K562 (cell line): ENCODE results near the gene PFN3. TPM values are rescaled to one million over a fixed set of nuclear protein-coding genes. Genes with fewer than 3 reads are reported as not detected.

Experiments
- ATAC-seq: fragments of 200-7000 bp; cut with Tn5 transposase; 3 replicates; pipeline ENCODE4 v1.9.1; 2020; ENCODE audit warnings: moderate library complexity
- BruUV-seq: library from RNA; stranded (reverse); fragments of 400-500 nt; replicated peaks from 2 replicates; lab custom pipeline; 2021; lab: Mats Ljungman, UMichigan
- CTCF ChIA-PET: fragments of 300-600 bp; formaldehyde crosslinking; extraction: SDS; loops from one replicate; lab custom pipeline; 2021; ENCODE audit warnings: low intra/inter-chr PET ratio; lab: Yijun Ruan, JAX
- POLR2A ChIA-PET: fragments of 300-600, 350-650 bp; sonication (Branson Sonifier 250); formaldehyde crosslinking; extraction: SDS; loops from one replicate; lab custom pipeline; 2021; ENCODE audit warnings: antibody characterized with exemption, inconsistent platforms; lab: Yijun Ruan, JAX
- DNase-seq, 4 experiments: peaks; one replicate each; pipeline versions ENCODE4 v3.0.0 to v3.0.0-alpha.2; 2011 to 2018; ENCODE audit warnings: low spot score in 3 of 4, mixed read lengths in 3 of 4; ENCODE audit errors: extremely low read depth in 1 of 4
- FAIRE-seq: peaks from 2 replicates; lab custom pipeline; 2011; peaks lifted over from hg19 to GRCh38; lab: Jason Lieb, UNC
- H2AFZ ChIP-seq: 2 replicates; pipeline ENCODE4 v1.6.0; 2011; ENCODE audit warnings: low read depth, low read length, control low read depth, inconsistent platforms
- H3K27ac ChIP-seq: fragments of 200-600 bp; 3 replicates; pipeline ENCODE4 v1.8.0; 2011; ENCODE audit warnings: low read depth, mild to moderate bottlenecking, control low read depth, inconsistent platforms, low read length, moderate library complexity, mixed read lengths; ENCODE audit errors: extremely low read depth
- H3K27me3 ChIP-seq, 2 experiments: fragments of 300-600 bp in 1 of 2; 2 replicates in 1 of 2; 3 replicates in 1 of 2; pipeline versions ENCODE4 v1.6.0 to v1.8.0; 2011; ENCODE audit warnings: inconsistent platforms in 2 of 2, low read length in 2 of 2, mild to moderate bottlenecking in 1 of 2, mixed read lengths in 1 of 2, moderate library complexity in 1 of 2; ENCODE audit not compliant: control insufficient read depth in 2 of 2, insufficient read depth in 2 of 2
- H3K36me3 ChIP-seq: fragments of 300-600 bp; 3 replicates; pipeline ENCODE4 v1.8.0; 2011; ENCODE audit warnings: mild to moderate bottlenecking, low read length, inconsistent platforms; ENCODE audit not compliant: control insufficient read depth, insufficient read depth
- H3K4me1 ChIP-seq, 2 experiments: fragments of 200-600 bp in 1 of 2; replicated peaks in 1 of 2; 2 replicates in 1 of 2; 3 replicates in 1 of 2; pipeline versions ENCODE4 v1.5.1 to v1.8.0; 2011; ENCODE audit warnings: inconsistent platforms in 2 of 2, low read length in 2 of 2, mild to moderate bottlenecking in 1 of 2, mixed read lengths in 1 of 2, moderate library complexity in 1 of 2; ENCODE audit not compliant: control insufficient read depth in 2 of 2, insufficient read depth in 2 of 2
- H3K4me2 ChIP-seq: 2 replicates; pipeline ENCODE4 v1.6.1; 2011; ENCODE audit warnings: low read length, control low read depth, inconsistent platforms, mixed read lengths; ENCODE audit not compliant: insufficient read depth
- H3K4me3 ChIP-seq: fragments of 200-600 bp; sonication (generic), shearing (Covaris generic); 2 replicates; pipeline ENCODE4 v1.5.1; 2016; ENCODE audit warnings: control low read depth, inconsistent platforms
- H3K79me2 ChIP-seq: fragments of 200-600 bp; 3 replicates; pipeline ENCODE4 v1.8.0; 2011; ENCODE audit warnings: low read length, inconsistent platforms; ENCODE audit not compliant: control insufficient read depth, insufficient read depth
- H3K9ac ChIP-seq, 2 experiments: 2 replicates each; pipeline versions ENCODE4 v1.6.0 to v1.6.1; 2011; ENCODE audit warnings: low read depth in 2 of 2, low read length in 2 of 2, control low read depth in 1 of 2, inconsistent platforms in 1 of 2, mild to moderate bottlenecking in 1 of 2, mixed read lengths in 1 of 2; ENCODE audit not compliant: insufficient read depth in 1 of 2
- H3K9me1 ChIP-seq: one replicate; pipeline ENCODE4 v1.6.0; 2011; ENCODE audit warnings: inconsistent platforms, mild to moderate bottlenecking, low read length, moderate library complexity; ENCODE audit not compliant: control insufficient read depth, insufficient read depth
- H3K9me3 ChIP-seq: replicated peaks from 2 replicates; pipeline ENCODE4 v1.5.1; 2011; ENCODE audit warnings: low read depth, low read length, inconsistent platforms; ENCODE audit not compliant: control insufficient read depth, insufficient read depth
- H4K20me1 ChIP-seq: replicated peaks from 2 replicates; pipeline ENCODE4 v1.6.1; 2011; ENCODE audit warnings: low read length, inconsistent platforms, mixed read lengths; ENCODE audit not compliant: control insufficient read depth, insufficient read depth
- ARNT ChIP-seq, 2 experiments: fragments of 450-650 bp; IDR thresholded peaks; 2 replicates each; pipeline ENCODE4 v1.6.1; 2016; ENCODE audit warnings: mild to moderate bottlenecking in 1 of 2
- CBX1 ChIP-seq: sonication (generic); IDR thresholded peaks from 2 replicates; pipeline ENCODE4 v1.6.1; 2016; ENCODE audit warnings: antibody characterized with exemption, low read depth, mild to moderate bottlenecking
- MYC ChIP-seq, 2 experiments: fragments of 250-450 bp in 1 of 2; sonication (Bioruptor Pico) in 1 of 2; IDR thresholded peaks; 2 replicates each; pipeline versions ENCODE4 v1.5.1 to v1.6.1; 2012 to 2021; ENCODE audit warnings: low read depth in 2 of 2, borderline replicate concordance in 1 of 2, improper control_type of control experiment in 1 of 2, low read length in 1 of 2, mild to moderate bottlenecking in 1 of 2, moderate library complexity in 1 of 2
- MYNN ChIP-seq, 2 experiments: sonication (generic); formaldehyde crosslinking in 1 of 2; IDR thresholded peaks; 2 replicates each; pipeline versions ENCODE4 v1.5.0 to v1.6.1; 2016 to 2020; ENCODE audit warnings: antibody characterized with exemption in 1 of 2, missing genetic modification reagents in 1 of 2
- PCBP1 ChIP-seq: fragments of 200-400 bp; formaldehyde crosslinking; IDR thresholded peaks from 2 replicates; pipeline ENCODE4 v1.6.1; 2018; ENCODE audit warnings: mild to moderate bottlenecking, low read depth, low read length; ENCODE audit not compliant: poor library complexity, severe bottlenecking
- SAP30 ChIP-seq: fragments of 200-600 bp; sonication (generic); IDR thresholded peaks from 2 replicates; pipeline ENCODE4 v1.6.1; 2012; ENCODE audit warnings: borderline replicate concordance, low read depth, mild to moderate bottlenecking, moderate library complexity, low read length, control low read depth, inconsistent platforms; ENCODE audit not compliant: insufficient read depth, poor library complexity, severe bottlenecking
- SP1 ChIP-seq: sonication (generic); formaldehyde crosslinking; IDR thresholded peaks from 2 replicates; pipeline ENCODE4 v1.8.1; 2022; ENCODE audit warnings: mild to moderate bottlenecking, missing genetic modification reagents
- SPI1 ChIP-seq: IDR thresholded peaks from 2 replicates; pipeline ENCODE4 v1.6.1; 2011; ENCODE audit warnings: low read depth, low read length, control low read depth, borderline replicate concordance
- TAL1 ChIP-seq: fragments of 450-650 bp; IDR thresholded peaks from 2 replicates; pipeline ENCODE4 v1.6.1; 2016; ENCODE audit warnings: mild to moderate bottlenecking
- ZNF280A ChIP-seq: fragments of 450-650 bp; IDR thresholded peaks from 2 replicates; pipeline ENCODE4 v1.6.1; 2018; ENCODE audit warnings: mild to moderate bottlenecking, low read depth; ENCODE audit not compliant: partially characterized antibody
- ZSCAN32 ChIP-seq: fragments of 450-650 bp; formaldehyde crosslinking; IDR thresholded peaks from 2 replicates; pipeline ENCODE4 v1.4.0; 2020; ENCODE audit warnings: mild to moderate bottlenecking, moderate library complexity
- WGBS: fragments of 100-300 bp; shearing (Covaris generic); methylation state at CpG from one replicate; pipeline ENCODE4 v1.1.6; 2016; ENCODE audit warnings: low coverage, mixed read lengths; ENCODE audit not compliant: insufficient coverage; ENCODE audit errors: missing lambda C conversion rate; 5-methylcytosine and 5-hydroxymethylcytosine counted together
- in situ Hi-C: fragments of 300-500 bp; cut with MboI; formaldehyde crosslinking; loops from 4 replicates; pipeline ENCODE4 v1.15.0; 2018; ENCODE audit warnings: inconsistent platforms, mixed read lengths
- intact Hi-C: fragments of 100-400 bp; cut with micrococcal nuclease; formaldehyde crosslinking; loops from 2 replicates; pipeline ENCODE4 v1.14.2; 2022
- polyA plus RNA-seq, 8 experiments: library from polyadenylated mRNA; depleted of rRNA in 4 of 8; stranded (reverse) in 5 of 8; unstranded in 3 of 8; fragments of >200 nt; fragmentation: Nextera tagmentation in 2 of 8; fragmentation: Illumina TruSeq in 1 of 8; extraction: Ambion mirVana in 2 of 8; extraction: Trizol in 1 of 8; gene quantifications; 2 replicates each; pipeline versions ENCODE4 v1.2.1 to v1.2.3, GENCODE V29; 2011 to 2014; ENCODE audit warnings: inconsistent platforms in 1 of 8, missing spikeins in 1 of 8
- total RNA-seq, 7 experiments: library from RNA; depleted of rRNA in 6 of 7; stranded (reverse); fragments of >200 nt in 6 of 7; fragmentation: Illumina TruSeq in 2 of 7; extraction: Trizol in 2 of 7; gene quantifications; 2 replicates each; pipeline versions ENCODE4 v1.2.1 to v1.2.3, GENCODE V29; 2011 to 2021; ENCODE audit warnings: low replicate concordance in 1 of 7
- TF ChIP-seq, protein P1 (sequence below): IDR thresholded peaks from 2 replicates; pipeline ENCODE4 v1.6.1; 2016; ENCODE audit warnings: missing genetic modification characterization, missing compliant biosample characterization
- TF ChIP-seq, protein P2 (sequence below): fragments of 250-450 bp; sonication (Bioruptor Pico); IDR thresholded peaks from 2 replicates; pipeline ENCODE4 v1.4.0; 2020; ENCODE audit warnings: borderline replicate concordance

The PFN3 gene
- total and polyA plus RNA-seq, 9 of the 15 experiments (the other 6 are each of a cell fraction or from before 2014, with no cell fraction given) = not detected

DNA sequence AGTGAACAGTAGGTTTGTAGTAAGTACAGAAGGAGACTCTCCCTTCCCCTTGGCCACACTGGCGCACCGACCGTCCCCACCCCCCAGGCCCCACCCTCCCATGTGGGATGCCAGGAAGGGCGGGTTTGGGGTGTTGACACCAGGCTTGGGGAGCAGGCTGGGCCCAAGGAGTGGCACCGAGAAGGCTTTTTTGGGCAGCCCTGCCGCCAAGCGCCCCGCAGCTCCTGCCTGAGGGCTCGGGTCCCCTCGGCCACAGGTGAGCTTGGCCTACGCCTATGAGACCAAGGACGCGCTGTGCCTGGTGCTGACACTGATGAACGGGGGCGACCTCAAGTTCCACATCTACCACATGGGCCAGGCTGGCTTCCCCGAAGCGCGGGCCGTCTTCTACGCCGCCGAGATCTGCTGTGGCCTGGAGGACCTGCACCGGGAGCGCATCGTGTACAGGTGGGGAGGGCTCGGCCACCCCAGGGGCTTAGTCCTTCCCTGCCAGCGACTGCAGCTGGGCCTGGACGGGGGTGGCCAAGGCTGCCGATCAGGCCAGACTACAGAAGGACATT lies 33.3 kb upstream of the PFN3 start (continued):
- peak; percentile 46 for TF ChIP-seq PCBP1
- TF ChIP-seq SP1 (CRISPR knock-in tag) = no peak
- no peak for TF ChIP-seq ARNT (IDR thresholded peaks at IDR 0.05)

GRCh38 chr5:177432839-177433657 lies 32.6 kb upstream of the PFN3 start:
- no peak overlapping the region for H2AFZ ChIP-seq
- H3K4me3 ChIP-seq = no peak overlapping the region
- peaks cover 98% of the 10 kb centered on the region; the same call in 2 of the 3 replicates for H3K36me3 ChIP-seq
- H3K9me3 ChIP-seq = no peaks in the 10 kb centered on the region
- ATAC-seq (no peak), DNase-seq (no peak), FAIRE-seq (no peak)
- H3K27ac ChIP-seq = no peak overlapping the region; the same call in 2 of the 3 replicates
- ChIA-PET POLR2A (interaction anchor here (0.5 to 10.8 kb wide), 6 partner anchors 12 to 124 kb away, joined by 3 to 210 read pairs (median 4); partner anchors contain the start of gene PRR7), CTCF (no interaction called here)
- H3K9ac ChIP-seq = peak overlapping the region in 1 of 2 experiments; percentile 26; a peak in 1 of 4 replicates
- no peak overlapping the region for H3K4me2 ChIP-seq
- WGBS = 96% methylated on average over 22 of the region's 25 CpGs
- in situ Hi-C loops (no loop called here), intact Hi-C loops (no loop called here)
- H4K20me1 ChIP-seq = peaks cover 16% of the 10 kb centered on the region; the same call in 1 of the 2 replicates
- peaks cover 35% of the 10 kb centered on the region for H3K79me2 ChIP-seq
- BruUV-seq = no TSS peak
- H3K9me1 ChIP-seq = no peaks in the 10 kb centered on the region
- H3K27me3 ChIP-seq = no peaks in the 10 kb centered on the region
- peaks cover 16 to 52% of the 10 kb centered on the region in 2 experiments for H3K4me1 ChIP-seq
- TF ChIP-seq ZNF280A = no peak
- no peak for TF ChIP-seq SPI1
- no peak for TF ChIP-seq CBX1
- no peak for TF ChIP-seq TAL1
- TF ChIP-seq ZSCAN32 = no peak
- no peak for TF ChIP-seq MYNN (IDR thresholded peaks at IDR 0.05)
- TF ChIP-seq MYNN (CRISPR knock-in tag; IDR thresholded peaks at IDR 0.05) = no peak
- TF ChIP-seq, protein P1, sequence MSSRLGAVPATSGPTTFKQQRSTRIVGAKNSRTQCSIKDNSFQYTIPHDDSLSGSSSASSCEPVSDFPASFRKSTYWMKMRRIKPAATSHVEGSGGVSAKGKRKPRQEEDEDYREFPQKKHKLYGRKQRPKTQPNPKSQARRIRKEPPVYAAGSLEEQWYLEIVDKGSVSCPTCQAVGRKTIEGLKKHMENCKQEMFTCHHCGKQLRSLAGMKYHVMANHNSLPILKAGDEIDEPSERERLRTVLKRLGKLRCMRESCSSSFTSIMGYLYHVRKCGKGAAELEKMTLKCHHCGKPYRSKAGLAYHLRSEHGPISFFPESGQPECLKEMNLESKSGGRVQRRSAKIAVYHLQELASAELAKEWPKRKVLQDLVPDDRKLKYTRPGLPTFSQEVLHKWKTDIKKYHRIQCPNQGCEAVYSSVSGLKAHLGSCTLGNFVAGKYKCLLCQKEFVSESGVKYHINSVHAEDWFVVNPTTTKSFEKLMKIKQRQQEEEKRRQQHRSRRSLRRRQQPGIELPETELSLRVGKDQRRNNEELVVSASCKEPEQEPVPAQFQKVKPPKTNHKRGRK (tag) = no peak
- no peak for TF ChIP-seq SAP30
- TF ChIP-seq, protein P2, sequence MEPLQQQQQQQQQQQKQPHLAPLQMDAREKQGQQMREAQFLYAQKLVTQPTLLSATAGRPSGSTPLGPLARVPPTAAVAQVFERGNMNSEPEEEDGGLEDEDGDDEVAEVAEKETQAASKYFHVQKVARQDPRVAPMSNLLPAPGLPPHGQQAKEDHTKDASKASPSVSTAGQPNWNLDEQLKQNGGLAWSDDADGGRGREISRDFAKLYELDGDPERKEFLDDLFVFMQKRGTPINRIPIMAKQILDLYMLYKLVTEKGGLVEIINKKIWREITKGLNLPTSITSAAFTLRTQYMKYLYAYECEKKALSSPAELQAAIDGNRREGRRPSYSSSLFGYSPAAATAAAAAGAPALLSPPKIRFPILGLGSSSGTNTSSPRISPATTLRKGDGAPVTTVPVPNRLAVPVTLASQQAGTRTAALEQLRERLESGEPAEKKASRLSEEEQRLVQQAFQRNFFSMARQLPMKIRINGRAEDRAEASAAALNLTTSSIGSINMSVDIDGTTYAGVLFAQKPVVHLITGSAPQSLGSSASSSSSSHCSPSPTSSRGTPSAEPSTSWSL (CRISPR knock-in tag) = no peak
- no peak for TF ChIP-seq MYC (IDR thresholded peaks at IDR 0.05; ENCODE audit: low read depth, low read length)
- no peak for TF ChIP-seq MYC (CRISPR knock-in tag; IDR thresholded peaks at IDR 0.05; ENCODE audit: borderline replicate concordance, low read depth)
